HEK293 (cell line): Measurements from ENCODE around the gene ANKS6.

Experiments used
- CTCF ChIP-seq: fragments of 450-650 bp; formaldehyde crosslinking; IDR thresholded peaks from 2 replicates; pipeline ENCODE4 v1.5.1; 2016; ENCODE audit warnings: missing biosample characterization, missing genetic modification characterization
- ZNF488 ChIP-seq: fragments of 450-650 bp; formaldehyde crosslinking; IDR thresholded peaks from 2 replicates; pipeline ENCODE4 v1.5.1; 2016; ENCODE audit warnings: missing biosample characterization, missing genetic modification characterization

- TF ChIP-seq CTCF (tag by site-specific recombination), result no peak
- TF ChIP-seq ZNF488, result no peak
These were observed 25.5 kb upstream of the ANKS6 start for GRCh38 chr9:98821831-98822230.
